GM18868 (cell line): ENCODE data around the gene URB2.
"Not testable (repeated sequence)": the region's sequence is repeated elsewhere in the genome, so short reads cannot be mapped to it uniquely, and the experiment has no call there.

Experiments
- ATAC-seq: cut with Tn5 transposase; IDR thresholded peaks from one replicate; pipeline ENCODE4 v1.9.1; 2021; ENCODE audit warnings: mild to moderate bottlenecking, moderate library complexity; ENCODE audit not compliant: unreplicated experiment

URB2 gene

DNA sequence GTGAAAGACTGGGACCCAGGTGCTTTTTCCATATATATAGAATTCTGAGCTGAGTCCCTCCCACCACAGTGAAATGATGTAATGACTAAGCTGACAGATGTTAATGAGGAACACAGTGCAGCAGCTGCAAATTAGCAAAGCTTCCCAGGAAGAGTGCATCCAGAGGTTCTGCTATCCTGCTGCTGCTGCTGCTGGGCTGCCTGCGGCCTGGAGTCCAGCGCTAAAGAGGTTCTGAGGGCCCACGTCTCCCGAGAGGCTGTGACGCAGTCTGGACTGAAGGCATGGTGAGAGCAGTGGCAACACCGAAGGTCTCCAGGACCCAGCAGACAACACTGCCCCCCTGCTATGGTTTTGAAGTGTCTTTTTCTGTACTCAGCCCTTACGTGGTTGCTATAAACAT, 63.9 kb downstream of the URB2 start:
- ATAC-seq: no peak

DNA sequence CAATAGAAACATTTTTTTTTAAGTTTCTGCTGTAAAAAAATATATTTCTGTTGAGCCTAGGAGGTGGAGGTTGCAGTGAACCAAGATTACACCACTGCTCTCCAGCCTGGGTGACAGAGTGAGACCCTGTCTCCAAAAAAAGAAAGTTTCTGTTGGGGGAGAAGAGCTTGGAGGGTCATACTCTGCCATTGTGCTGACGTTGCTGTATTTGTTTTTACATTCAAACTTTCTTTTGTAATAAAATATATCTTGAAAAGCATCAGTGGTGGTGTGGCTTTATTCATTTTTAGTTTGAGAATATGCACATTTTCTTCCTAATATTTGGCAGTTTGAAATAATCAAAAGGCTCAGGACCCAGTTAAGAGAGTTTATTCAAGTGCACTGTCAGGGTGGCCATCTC, 64.6 kb downstream of the URB2 start:
- no peak for ATAC-seq

DNA sequence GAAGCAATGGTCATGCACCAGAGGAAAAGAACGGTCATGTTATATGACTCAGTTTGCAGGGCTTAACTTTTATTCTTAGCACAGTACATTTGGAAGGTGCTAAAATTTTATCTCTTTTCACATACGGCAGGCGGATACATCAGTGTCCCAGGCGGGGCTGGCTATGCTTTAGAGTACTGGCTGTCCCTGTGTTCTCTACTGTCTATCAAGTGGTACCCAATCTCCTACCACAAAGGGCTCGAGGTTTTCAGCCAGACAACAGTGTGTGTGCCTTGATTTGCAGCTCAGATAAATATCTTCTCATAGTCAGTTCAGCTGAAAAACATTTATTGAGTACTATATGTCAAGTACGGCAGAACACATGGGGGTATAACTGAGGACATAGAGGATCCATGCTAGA, 65.3 kb downstream of the URB2 start:
- no peak for ATAC-seq

DNA sequence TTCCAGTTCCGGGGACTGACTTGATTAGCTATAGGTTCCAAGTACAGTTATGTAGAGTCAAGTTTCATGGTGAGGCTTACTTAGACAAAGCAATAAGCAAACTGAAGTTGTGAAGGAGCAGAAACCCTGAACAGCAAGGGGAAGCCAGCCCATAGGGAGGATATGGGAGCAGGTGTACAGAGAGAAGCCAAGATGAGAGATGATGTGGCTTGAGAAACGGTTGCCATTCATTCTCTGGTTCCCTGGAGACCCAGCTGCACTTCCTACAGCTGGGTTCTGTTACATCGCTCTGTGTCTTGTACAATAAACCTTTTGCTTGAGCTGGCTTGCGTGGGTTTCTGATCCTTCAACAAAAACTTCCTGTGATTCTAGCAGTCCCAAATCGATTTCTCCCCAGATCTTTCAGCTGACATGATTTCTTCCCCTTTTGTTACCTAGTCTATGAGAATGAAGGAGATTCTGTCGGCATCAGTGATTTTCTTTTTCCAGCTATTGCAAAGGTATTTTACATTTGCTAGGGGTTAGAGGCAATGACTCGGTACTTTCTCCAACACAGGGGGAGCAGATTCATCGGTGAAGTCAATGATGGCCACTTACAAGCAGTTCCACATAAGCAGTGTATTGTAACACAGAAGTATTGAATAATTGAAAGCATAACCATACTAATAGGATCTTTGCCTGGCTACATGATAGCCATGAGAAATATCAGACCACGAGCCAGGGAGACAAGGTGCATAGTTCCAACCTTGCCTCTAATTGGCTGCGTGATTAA, 67.3 kb downstream of the URB2 start:
- ATAC-seq: peak; percentile 43

DNA sequence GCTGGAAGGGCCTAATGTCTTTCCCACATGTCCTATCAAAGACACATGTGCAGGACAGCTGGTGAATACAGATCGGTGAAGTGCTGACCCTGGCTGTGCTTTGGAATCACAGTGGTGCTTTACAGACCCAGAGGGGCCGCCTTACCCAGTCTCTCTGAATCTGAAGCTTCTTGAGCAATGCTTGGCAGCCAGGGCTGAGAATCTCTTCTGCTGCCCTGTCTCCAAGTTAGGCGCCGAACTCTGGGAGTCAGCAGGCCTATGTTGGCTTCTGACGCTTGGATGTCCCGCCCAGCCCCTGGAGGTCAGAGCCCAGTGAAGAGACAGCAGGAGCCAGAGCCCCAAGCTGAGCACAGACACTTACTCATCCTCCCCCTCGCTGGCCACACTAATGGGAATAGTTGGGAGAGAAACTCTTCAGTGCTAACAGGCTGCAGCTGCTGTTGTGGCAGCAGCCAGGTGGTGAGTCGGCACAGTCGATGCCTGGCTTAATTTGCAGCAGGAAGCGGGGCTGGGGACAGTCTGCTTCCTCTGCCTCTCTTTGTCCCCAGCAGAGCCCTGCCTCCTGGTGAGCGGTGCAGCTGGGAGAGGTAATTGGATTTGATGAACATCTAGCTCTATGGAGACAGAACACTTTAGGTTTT, 68.1 kb downstream of the URB2 start:
- ATAC-seq: no peak

DNA sequence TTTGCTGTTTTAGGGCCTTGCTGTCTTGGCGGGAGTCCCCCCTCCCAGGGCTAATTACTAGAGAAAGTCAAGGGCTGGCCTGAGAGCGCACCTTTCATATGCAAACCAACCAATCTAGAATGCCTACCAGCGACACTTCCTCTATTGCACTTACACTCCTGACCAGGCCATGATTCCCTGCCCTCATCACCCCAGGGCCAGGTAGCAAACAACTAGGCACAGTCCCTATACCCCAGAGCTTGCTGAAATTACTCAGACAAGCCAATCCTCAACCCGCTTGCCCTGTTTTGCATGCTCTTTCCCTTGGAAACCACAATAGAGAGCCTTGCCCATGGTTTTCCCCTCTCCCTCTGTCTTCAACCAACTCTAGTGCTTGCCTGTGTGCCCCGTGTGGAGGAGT, 70.3 kb downstream of the URB2 start:
- no peak for ATAC-seq

DNA sequence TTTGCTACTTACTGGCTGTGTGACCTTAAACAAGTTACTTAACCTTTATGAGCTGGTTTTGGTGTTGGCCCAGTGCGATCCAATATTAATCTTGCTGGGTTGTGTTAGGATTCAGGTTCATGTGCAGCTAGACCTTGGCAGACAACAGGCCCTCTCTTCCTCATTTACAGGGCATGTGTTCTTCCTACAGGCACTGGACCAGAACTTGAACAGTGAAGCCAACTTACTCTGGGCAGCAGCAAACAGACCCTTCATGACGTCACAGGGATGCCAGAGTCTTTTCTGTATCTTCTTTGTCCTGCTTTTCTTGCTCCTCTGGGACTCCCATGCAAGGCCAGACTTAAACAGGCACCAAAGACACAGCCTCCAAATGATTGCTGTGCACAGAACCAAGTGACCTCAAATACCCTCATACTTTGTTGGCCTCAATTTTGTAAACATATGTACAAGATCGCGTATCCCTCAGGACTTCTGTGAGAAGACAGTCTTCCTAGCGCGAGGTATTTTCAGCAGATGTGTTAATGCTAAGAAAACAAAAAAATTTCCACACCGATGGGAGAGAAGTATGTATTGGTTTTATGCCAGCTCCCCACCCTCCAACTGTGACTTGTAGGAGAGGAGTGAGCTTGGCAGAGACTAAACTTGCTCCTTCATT, 73.7 kb downstream of the URB2 start:
- ATAC-seq: no peak

DNA sequence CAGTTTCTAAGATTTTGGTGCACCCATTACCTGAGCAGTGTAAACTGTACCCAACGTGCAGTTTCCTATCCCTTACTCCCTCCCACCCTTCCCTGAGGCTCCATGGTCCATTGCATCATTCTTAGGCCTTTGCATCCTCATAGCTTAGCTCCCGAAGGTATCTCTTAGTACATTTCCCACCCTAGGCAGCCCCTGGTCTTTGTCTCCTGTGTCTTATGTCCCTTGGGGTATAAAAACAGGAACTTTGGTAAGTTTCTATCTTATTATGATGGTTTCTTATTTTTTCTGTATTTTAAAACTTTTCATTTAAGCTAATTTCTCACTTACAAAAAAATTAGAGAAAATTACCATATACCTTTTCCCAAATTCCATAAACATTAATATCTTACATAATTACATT, 78.1 kb downstream of the URB2 start:
- no peak for ATAC-seq

DNA sequence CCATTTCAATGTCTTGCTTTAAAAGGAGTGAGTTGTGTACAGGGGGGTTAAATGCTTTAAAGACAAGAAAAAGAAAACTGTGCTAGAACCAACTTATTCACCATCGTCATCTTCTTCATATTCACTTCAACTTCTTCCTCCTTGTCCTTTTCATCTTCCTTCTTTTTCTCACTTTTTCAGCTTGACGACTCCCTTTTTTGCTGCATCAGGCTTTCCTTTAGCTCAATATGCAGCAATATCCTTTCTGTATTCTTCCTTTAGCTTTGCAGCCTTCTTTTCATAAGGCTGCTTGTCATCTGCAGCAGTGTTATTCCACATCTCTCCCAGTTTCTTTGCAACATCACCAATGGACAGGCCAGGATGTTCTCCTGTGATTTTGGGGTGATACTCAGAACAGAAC, 79.1 kb downstream of the URB2 start:
- not testable (repeated sequence) for ATAC-seq

DNA sequence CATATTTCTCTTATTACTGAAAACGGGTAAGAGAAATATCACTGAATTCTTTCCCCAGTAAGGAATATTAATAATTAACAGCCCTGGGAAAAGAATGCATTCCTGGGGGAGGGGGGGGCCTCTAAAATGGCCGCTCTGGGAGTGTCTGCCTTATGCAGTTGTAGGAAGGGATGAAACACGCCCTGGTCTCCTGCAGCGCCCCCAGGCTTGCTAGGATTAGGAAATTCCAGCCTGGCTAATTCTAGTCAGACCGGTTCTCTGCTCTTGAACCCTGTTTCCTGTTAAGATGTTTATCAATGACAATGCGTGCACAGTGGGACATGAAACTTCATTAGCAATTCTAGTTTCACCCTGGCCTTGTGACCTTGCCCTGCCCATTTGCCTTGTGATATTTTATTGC, 81.1 kb downstream of the URB2 start:
- ATAC-seq: not testable (repeated sequence)

DNA sequence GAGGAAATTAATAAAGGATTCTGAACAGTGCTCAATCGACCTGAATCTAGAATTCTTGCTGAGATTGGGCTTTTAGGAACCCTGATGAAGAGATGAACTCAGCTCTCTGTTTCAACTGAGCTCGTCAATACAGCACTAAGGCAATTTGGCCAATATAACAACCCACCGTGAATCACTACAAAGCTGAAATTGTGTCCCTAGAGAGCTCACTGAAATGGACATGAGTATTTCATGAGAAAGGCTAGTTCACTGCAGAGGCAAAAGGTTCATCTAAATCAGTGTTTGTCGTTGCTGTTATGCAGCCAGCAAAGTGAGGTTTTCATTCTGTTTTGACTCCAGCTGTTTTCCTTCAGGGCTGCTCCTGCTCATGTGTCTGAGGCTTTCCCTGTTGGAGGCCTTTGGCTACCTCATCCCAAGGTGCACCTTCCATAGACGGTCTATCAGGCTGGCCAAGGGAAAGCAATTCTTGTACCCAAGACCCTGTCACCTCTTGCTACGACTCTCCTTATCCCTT, 83.5 kb downstream of the URB2 start:
- no peak for ATAC-seq
